Bronchial epithelial cell (primary cell): ENCODE data around the gene EML4. TPM values are rescaled to one million over a fixed set of nuclear protein-coding genes. Genes with fewer than 3 reads are reported as not detected.

ENCODE experiments used
- DNase-seq: peaks from one replicate; pipeline ENCODE4 v3.0.0-alpha.2; 2010; ENCODE audit warnings: low read depth
- FAIRE-seq: peaks from 2 replicates; lab custom pipeline; 2011; peaks lifted over from hg19 to GRCh38; lab: Jason Lieb, UNC
- H3K27me3 ChIP-seq: 2 replicates; pipeline ENCODE4 v1.5.1; 2011; ENCODE audit warnings: low read length; ENCODE audit not compliant: control insufficient read depth, insufficient read depth
- H3K36me3 ChIP-seq: 2 replicates; pipeline ENCODE4 v1.5.1; 2011; ENCODE audit warnings: low read length; ENCODE audit not compliant: control insufficient read depth, insufficient read depth
- H3K4me3 ChIP-seq: 2 replicates; pipeline ENCODE4 v1.5.1; 2011; ENCODE audit warnings: mild to moderate bottlenecking, low read depth, low read length, control low read depth
- total RNA-seq: library from RNA; depleted of rRNA; stranded (reverse); fragments of >200 nt; gene quantifications from 2 replicates; pipeline ENCODE4 v1.2.1, GENCODE V29; 2014
- TF ChIP-seq, protein P1 (sequence below): IDR thresholded peaks from 2 replicates; pipeline ENCODE4 v1.5.1; 2011; ENCODE audit warnings: mild to moderate bottlenecking, moderate library complexity, low read length, control low read depth, inconsistent platforms; ENCODE audit not compliant: insufficient read depth, severe bottlenecking

The EML4 gene
- total RNA-seq, 1 donor from 2014 or later, result 26.3 TPM

DNA sequence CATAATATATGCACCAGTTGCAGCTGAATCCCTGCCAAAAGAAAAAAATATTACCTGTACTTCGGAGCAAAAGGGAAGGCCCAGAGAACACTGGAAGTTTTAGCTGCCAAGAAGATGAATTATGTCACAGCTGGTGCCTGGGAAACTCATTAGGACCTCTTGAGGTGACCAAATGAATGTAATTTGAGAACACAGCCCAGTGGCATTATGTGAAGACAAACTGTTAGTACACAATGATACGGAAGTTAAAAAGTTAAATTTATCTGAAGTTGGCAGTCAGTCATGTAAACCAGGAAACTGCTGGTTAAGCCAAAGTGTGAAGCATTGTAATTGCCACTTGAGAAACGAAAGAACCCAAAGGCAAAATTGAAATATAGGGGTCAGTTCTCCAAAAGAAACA, 80.7 kb downstream of the EML4 start:
- H3K36me3 ChIP-seq, result no peaks in the 10 kb centered on the region
- TF ChIP-seq, protein P1, sequence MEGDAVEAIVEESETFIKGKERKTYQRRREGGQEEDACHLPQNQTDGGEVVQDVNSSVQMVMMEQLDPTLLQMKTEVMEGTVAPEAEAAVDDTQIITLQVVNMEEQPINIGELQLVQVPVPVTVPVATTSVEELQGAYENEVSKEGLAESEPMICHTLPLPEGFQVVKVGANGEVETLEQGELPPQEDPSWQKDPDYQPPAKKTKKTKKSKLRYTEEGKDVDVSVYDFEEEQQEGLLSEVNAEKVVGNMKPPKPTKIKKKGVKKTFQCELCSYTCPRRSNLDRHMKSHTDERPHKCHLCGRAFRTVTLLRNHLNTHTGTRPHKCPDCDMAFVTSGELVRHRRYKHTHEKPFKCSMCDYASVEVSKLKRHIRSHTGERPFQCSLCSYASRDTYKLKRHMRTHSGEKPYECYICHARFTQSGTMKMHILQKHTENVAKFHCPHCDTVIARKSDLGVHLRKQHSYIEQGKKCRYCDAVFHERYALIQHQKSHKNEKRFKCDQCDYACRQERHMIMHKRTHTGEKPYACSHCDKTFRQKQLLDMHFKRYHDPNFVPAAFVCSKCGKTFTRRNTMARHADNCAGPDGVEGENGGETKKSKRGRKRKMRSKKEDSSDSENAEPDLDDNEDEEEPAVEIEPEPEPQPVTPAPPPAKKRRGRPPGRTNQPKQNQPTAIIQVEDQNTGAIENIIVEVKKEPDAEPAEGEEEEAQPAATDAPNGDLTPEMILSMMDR, result no peak
- FAIRE-seq (no peak), DNase-seq (peak; percentile 15)
- H3K27me3 ChIP-seq, result no peaks in the 10 kb centered on the region
- H3K4me3 ChIP-seq, result no peak overlapping the region

DNA sequence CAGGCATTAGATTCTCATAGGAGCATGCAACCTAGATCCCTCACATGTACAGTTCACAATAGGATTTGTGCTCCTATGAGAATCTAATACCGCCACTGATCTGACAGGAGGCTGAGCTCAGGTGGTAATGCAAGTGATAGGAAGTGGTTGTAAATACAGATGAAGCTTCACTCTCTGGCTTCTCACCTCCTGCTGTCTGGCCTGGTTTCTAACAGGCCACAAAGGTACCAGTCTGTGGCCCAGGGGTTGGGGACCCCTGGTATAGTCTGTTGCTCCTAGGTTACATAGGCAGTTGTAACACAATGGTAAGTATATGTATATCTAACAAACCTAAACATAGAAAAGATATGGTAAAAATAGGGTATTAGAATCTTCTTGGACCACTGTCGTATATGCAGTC, 81.8 kb downstream of the EML4 start:
- Histone ChIP-seq H3K36me3 (no peaks in the 10 kb centered on the region), H3K27me3 (no peaks in the 10 kb centered on the region), H3K4me3 (no peak overlapping the region)
- TF ChIP-seq, protein P1, result no peak
- no peak for DNase-seq
- FAIRE-seq, result no peak

DNA sequence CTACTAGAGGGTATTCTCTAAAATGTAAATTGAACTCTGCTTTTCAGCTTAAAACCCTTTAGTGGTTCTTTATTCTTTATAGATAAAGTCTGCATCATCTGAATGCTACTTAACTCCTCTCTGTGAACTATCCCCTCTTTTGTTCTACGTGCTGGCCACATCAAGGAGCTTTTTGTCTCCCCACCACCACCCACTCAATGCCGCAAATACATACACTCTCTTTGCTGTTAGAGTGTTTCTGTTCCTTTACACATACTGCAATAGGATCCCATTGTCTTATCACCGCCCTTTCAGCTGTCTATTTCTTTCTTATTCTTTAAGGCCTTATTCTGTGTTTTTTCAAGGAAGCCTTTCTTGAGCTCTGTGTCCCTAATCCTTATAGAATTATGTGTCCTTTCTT, 83.3 kb downstream of the EML4 start:
- H3K4me3 ChIP-seq, result no peak overlapping the region
- no peaks in the 10 kb centered on the region for H3K27me3 ChIP-seq
- FAIRE-seq (no peak), DNase-seq (no peak)
- no peaks in the 10 kb centered on the region for H3K36me3 ChIP-seq
- TF ChIP-seq, protein P1, result no peak

DNA sequence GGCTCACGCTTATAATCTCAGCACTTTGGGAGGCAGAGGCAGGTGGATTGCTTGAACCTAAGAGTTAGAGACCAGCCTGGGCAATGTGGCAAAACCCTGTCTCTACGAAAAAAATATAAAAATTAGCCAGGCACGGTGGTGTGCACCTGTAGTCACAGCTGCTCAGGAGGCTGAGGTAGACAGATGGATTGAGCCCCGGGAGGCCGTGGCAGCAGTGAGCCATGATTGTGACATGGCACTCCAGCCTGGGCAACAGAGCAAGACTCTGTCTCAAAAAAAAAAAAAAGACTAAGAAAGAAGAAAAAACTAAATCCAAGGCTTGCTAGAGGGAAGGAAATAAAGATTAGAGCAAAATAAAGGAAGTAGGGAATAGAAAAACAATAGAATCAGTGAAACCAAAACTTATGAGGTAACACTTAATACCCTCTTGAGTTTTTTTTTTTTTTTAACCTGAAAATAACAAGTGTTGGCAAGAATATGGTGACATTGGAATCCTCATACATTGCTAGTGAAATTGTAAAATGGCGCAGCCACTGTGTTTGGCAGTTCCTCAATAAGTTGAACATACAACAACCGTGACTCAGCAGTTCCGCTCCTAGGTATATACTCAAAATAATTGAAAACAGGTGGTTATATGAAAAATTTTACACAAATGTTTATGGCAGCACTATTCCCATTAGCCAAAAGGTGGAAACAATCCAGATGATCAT, 85.2 kb downstream of the EML4 start:
- no peak for DNase-seq
- Histone ChIP-seq H3K27me3 (no peaks in the 10 kb centered on the region), H3K36me3 (no peaks in the 10 kb centered on the region), H3K4me3 (no peak overlapping the region)
- FAIRE-seq, result no peak
- TF ChIP-seq, protein P1, result no peak

DNA sequence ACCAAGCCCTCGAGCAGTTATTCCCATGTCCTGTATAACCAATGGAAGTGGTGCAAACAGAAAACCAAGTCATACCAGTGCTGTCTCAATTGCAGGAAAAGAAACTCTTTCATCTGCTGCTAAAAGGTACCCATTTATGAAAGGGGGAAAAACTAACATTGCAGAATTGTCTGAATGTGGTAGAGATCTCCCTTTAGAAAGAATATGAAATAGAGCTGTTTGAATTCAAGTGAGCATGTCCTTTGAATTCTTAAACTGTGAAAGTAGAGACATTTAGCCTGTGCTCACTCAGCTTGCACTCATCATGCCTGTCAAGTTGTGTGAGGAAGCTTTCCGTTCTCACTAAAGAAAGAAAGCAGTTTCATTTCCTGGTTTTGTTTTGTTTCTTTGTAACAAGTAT, 87.4 kb downstream of the EML4 start:
- Histone ChIP-seq H3K4me3 (no peak overlapping the region), H3K36me3 (no peaks in the 10 kb centered on the region), H3K27me3 (no peaks in the 10 kb centered on the region)
- no peak for FAIRE-seq
- no peak for DNase-seq
- TF ChIP-seq, protein P1, result no peak
